Stimulated activated CD4-positive, alpha-beta T cell treated with anti-CD3 and anti-CD28 coated beads, Interleukin-4, amount 100 ng/mL, for 24 hours (primary cell): ENCODE data around the gene CYP2W1.
"Not testable (repeated sequence)": the region's sequence is repeated elsewhere in the genome, so short reads cannot be mapped to it uniquely, and the experiment has no call there.

Experiments used
- DNase-seq: peaks from one replicate; pipeline ENCODE4 v3.0.0-alpha.2; 2020

The CYP2W1 gene

GRCh38 chr7:1031716-1032455, 48.9 kb downstream of the CYP2W1 start:
- DNase-seq, result no peak

- DNase-seq, result no peak
Observed at GRCh38 chr7:1032536-1033181, 49.7 kb downstream of the CYP2W1 start.

GRCh38 chr7:1033546-1034145, 50.7 kb downstream of the CYP2W1 start:
- no peak for DNase-seq

- not testable (repeated sequence) for DNase-seq
Observed at GRCh38 chr7:1034769-1035168, 51.8 kb downstream of the CYP2W1 start.

- not testable (repeated sequence) for DNase-seq
Observed at GRCh38 chr7:1036164-1036928, 53.4 kb downstream of the CYP2W1 start.
